Ishikawa (cell line): Measurements from ENCODE around the gene SCGB1C2.

Experiments
- CEBPB ChIP-seq: IDR thresholded peaks from 2 replicates; pipeline ENCODE4 v1.6.1; 2012
- CREB1 ChIP-seq: IDR thresholded peaks from 2 replicates; pipeline ENCODE4 v1.6.1; 2012; ENCODE audit warnings: low read depth
- EGR1 ChIP-seq: IDR thresholded peaks from 2 replicates; pipeline ENCODE4 v1.6.1; 2012
- EP300 ChIP-seq: IDR thresholded peaks from 2 replicates; pipeline ENCODE4 v1.6.1; 2012; ENCODE audit warnings: borderline replicate concordance
- FOXM1 ChIP-seq: IDR thresholded peaks from 2 replicates; pipeline ENCODE4 v1.6.1; 2012; ENCODE audit warnings: low read depth, borderline replicate concordance
- MAX ChIP-seq: IDR thresholded peaks from 2 replicates; pipeline ENCODE4 v1.6.1; 2012
- NFIC ChIP-seq: IDR thresholded peaks from 2 replicates; pipeline ENCODE4 v1.6.1; 2012
- RAD21 ChIP-seq: IDR thresholded peaks from 2 replicates; pipeline ENCODE4 v1.6.1; 2012; ENCODE audit warnings: low read depth
- REST ChIP-seq: IDR thresholded peaks from 2 replicates; pipeline ENCODE4 v1.6.1; 2012; ENCODE audit warnings: low read depth, mild to moderate bottlenecking
- TAF1 ChIP-seq: IDR thresholded peaks from 2 replicates; pipeline ENCODE4 v1.6.1; 2012; ENCODE audit warnings: low read depth, mild to moderate bottlenecking
- TCF12 ChIP-seq: IDR thresholded peaks from 2 replicates; pipeline ENCODE4 v1.6.1; 2012; ENCODE audit warnings: low read depth
- TEAD4 ChIP-seq: IDR thresholded peaks from 2 replicates; pipeline ENCODE4 v1.6.1; 2012
- USF1 ChIP-seq: IDR thresholded peaks from 2 replicates; pipeline ENCODE4 v1.6.1; 2012
- YY1 ChIP-seq: IDR thresholded peaks from 2 replicates; pipeline ENCODE4 v1.6.1; 2012; ENCODE audit warnings: low read depth
- ZBTB7A ChIP-seq: IDR thresholded peaks from 2 replicates; pipeline ENCODE4 v1.6.1; 2012; ENCODE audit warnings: low read depth

Gene SCGB1C2

GRCh38 chr17:159609-160008 is 22.2 kb downstream of the SCGB1C2 start:
- TF ChIP-seq REST: no peak
- TF ChIP-seq USF1: no peak
- no peak for TF ChIP-seq ZBTB7A
- TF ChIP-seq NFIC: no peak
- TF ChIP-seq RAD21: no peak
- no peak for TF ChIP-seq TEAD4
- TF ChIP-seq TAF1: no peak
- TF ChIP-seq FOXM1: no peak
- no peak for TF ChIP-seq CREB1
- TF ChIP-seq EP300: no peak
- no peak for TF ChIP-seq MAX

GRCh38 chr17:160336-160735 is 23.0 kb downstream of the SCGB1C2 start:
- no peak for TF ChIP-seq MAX
- no peak for TF ChIP-seq ZBTB7A
- no peak for TF ChIP-seq NFIC

- TF ChIP-seq MAX (no peak), YY1 (no peak), NFIC (no peak), CEBPB (no peak), FOXM1 (no peak), EGR1 (no peak), CREB1 (no peak), REST (no peak), USF1 (no peak), TAF1 (no peak), TEAD4 (no peak), RAD21 (no peak), EP300 (no peak), ZBTB7A (no peak), TCF12 (no peak)
Observed at GRCh38 chr17:161481-161880, 24.1 kb downstream of the SCGB1C2 start.

- TF ChIP-seq CREB1: no peak
- no peak for TF ChIP-seq REST
- TF ChIP-seq ZBTB7A: no peak
- TF ChIP-seq USF1: no peak
Observed at GRCh38 chr17:162689-163088, 25.3 kb downstream of the SCGB1C2 start.
